ENCODE results near the gene TANGO6.

The TANGO6 gene

GRCh38 chr16:68860978-68861892 lies 17.9 kb downstream of the TANGO6 start:
- Histone ChIP-seq H3K36me3 (peaks cover 21 to 55% (median 41%) of the 10 kb centered on the region in 3 donors), H3K4me3 (no peak overlapping the region), H3K27me3 (no peaks in the 10 kb centered on the region), H3K9me3 (no peaks in the 10 kb centered on the region), H3K4me1 (no peaks in the 10 kb centered on the region), H3K27ac (no peak overlapping the region)
- no peak for DNase-seq
- TF ChIP-seq, protein P1, sequence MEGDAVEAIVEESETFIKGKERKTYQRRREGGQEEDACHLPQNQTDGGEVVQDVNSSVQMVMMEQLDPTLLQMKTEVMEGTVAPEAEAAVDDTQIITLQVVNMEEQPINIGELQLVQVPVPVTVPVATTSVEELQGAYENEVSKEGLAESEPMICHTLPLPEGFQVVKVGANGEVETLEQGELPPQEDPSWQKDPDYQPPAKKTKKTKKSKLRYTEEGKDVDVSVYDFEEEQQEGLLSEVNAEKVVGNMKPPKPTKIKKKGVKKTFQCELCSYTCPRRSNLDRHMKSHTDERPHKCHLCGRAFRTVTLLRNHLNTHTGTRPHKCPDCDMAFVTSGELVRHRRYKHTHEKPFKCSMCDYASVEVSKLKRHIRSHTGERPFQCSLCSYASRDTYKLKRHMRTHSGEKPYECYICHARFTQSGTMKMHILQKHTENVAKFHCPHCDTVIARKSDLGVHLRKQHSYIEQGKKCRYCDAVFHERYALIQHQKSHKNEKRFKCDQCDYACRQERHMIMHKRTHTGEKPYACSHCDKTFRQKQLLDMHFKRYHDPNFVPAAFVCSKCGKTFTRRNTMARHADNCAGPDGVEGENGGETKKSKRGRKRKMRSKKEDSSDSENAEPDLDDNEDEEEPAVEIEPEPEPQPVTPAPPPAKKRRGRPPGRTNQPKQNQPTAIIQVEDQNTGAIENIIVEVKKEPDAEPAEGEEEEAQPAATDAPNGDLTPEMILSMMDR (IDR thresholded peaks at IDR 0.05) = no peak
- intact Hi-C loops (cut with DNase I; ENCODE audit: low total_unique reads) = no loop called here

DNA sequence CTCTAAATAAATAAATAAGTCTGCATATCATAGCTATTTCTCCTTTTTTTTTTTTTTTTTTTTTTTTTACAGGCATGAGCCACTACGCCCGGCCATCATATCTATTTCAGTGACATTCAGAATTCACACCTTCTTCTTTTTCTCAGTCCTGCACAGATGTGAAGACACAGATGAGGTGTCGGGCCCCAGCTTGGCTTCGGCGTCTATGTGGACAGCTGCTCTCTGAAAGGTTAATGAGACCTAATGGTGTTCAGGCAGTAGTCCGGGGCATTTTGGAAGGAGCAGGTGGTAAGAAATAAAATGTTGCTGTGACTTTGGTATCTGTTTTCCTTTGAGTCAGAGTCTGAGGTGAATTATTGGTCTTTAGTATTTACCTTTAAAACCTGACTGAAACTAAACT lies 23.6 kb downstream of the TANGO6 start:
- Histone ChIP-seq H3K27ac (no peak overlapping the region), H3K27me3 (no peaks in the 10 kb centered on the region), H3K36me3 (peaks cover 28 to 75% (median 45%) of the 10 kb centered on the region in 3 donors), H3K4me1 (no peaks in the 10 kb centered on the region), H3K4me3 (no peak overlapping the region), H3K9me3 (no peaks in the 10 kb centered on the region)
- intact Hi-C loops (cut with DNase I; ENCODE audit: low total_unique reads) = no loop called here
- TF ChIP-seq, protein P1 (IDR thresholded peaks at IDR 0.05) = no peak
- DNase-seq = no peak

DNA sequence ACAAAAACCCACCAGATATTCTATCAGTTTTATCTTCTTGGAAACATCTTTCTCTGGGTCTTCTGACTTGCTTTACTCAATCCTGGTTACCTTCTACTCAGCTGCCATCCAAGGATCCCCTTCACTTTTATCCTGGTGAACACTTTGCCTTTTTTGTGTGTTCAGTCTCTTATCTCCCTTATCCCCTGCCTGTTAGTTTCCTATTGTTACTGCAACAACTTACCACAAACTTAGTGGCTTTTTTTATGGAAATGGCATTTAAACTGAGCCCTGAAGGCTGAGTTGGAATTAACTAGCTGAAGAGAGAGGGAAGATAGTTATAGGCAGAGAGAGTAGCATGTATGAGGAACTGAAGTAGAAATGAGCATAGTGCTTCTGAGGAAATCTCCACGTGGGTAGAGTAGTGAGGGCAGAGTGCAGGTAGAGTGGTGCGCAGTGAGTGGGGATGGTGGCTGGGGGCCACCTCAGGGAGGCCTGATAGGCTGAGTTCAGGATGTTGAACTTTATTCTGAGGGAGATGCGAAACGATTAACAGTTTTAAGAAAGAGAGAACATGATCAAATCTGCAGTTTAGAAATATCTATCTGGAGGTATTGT lies 26.3 kb downstream of the TANGO6 start:
- H3K36me3 ChIP-seq = peaks cover 32 to 80% (median 47%) of the 10 kb centered on the region in 3 donors
- no peak overlapping the region for H3K4me3 ChIP-seq
- intact Hi-C loops (cut with DNase I; ENCODE audit: low total_unique reads) = no loop called here
- H3K27me3 ChIP-seq = no peaks in the 10 kb centered on the region
- no peak overlapping the region for H3K27ac ChIP-seq
- no peaks in the 10 kb centered on the region for H3K9me3 ChIP-seq
- TF ChIP-seq, protein P1 (IDR thresholded peaks at IDR 0.05) = no peak
- H3K4me1 ChIP-seq = no peaks in the 10 kb centered on the region
- DNase-seq = no peak

DNA sequence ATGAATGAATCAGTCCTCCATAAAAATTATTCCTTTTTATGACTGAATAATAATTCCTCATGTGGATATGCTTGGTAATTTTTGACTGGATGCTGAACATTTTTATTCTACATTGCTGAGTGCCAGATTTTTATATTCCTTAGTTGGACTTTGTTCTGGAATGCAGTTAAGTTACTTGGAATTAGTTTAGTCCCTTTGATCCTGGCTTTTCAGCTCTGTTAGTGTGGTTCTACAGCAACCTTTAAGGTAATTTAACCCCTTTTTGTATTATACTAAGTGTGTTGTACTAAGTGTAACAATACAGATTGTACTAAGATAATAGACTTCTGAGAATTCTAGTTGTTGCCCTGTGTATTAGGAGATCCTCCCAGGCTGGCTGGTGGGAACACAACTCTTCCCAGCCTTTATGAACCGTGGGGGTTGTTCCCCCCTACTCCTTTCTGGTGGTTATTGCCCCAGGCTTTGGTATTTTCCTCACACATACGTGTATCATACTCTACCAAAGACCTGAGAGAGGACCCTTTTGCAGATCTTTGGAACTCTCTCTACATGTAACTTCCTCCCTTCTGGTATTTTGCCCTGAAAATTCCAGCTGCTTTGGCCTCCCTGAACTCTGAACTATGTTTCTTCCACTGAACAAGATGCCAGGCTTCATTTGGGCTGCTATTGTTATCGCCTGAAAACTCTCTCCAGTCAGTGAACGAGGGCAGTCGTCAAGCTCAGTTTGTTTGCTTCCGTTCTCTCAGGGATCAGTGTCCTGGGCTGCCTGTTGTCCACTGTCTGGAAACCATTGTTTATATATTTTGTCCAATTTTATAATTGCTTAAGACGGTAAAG lies 30.5 kb downstream of the TANGO6 start:
- DNase-seq = no peak
- Histone ChIP-seq H3K4me3 (no peak overlapping the region), H3K4me1 (no peaks in the 10 kb centered on the region), H3K9me3 (no peaks in the 10 kb centered on the region), H3K27me3 (no peaks in the 10 kb centered on the region), H3K36me3 (peaks cover 57 to 94% (median 62%) of the 10 kb centered on the region in 3 donors), H3K27ac (no peak overlapping the region)
- intact Hi-C loops (cut with DNase I; ENCODE audit: low total_unique reads) = no loop called here
- TF ChIP-seq, protein P1 (IDR thresholded peaks at IDR 0.05) = no peak

GRCh38 chr16:68875871-68876270 lies 32.5 kb downstream of the TANGO6 start:
- Histone ChIP-seq H3K9me3 (no peaks in the 10 kb centered on the region), H3K36me3 (peaks cover 63 to 93% (median 68%) of the 10 kb centered on the region in 3 donors), H3K27me3 (no peaks in the 10 kb centered on the region), H3K4me3 (no peak overlapping the region), H3K4me1 (no peaks in the 10 kb centered on the region), H3K27ac (no peak overlapping the region)
- TF ChIP-seq, protein P1 (IDR thresholded peaks at IDR 0.05) = no peak
- DNase-seq = no peak
- intact Hi-C loops (cut with DNase I; ENCODE audit: low total_unique reads) = no loop called here
